Mammary epithelial cell (primary cell): ENCODE measurements around the gene DNM1L.
"Not testable (repeated sequence)": the region's sequence is repeated elsewhere in the genome, so short reads cannot be mapped to it uniquely, and the experiment has no call there.

ENCODE experiments used
- CTCF ChIP-seq, 2 donors: IDR thresholded peaks in 1 of 2; conservative IDR thresholded peaks in 1 of 2; 2 replicates each; pipeline ENCODE4 v1.5.1; 2011 to 2012; ENCODE audit warnings: inconsistent platforms in 2 of 2, low read length in 2 of 2, mild to moderate bottlenecking in 2 of 2, control low read depth in 1 of 2, low read depth in 1 of 2; ENCODE audit not compliant: insufficient read depth in 1 of 2; ENCODE audit errors: extremely low read depth in 1 of 2
- EZH2 ChIP-seq: IDR thresholded peaks from 2 replicates; pipeline ENCODE4 v1.6.1; 2012; ENCODE audit warnings: low read length, inconsistent platforms, borderline replicate concordance

GRCh38 chr12:32725308-32725707 is 46.2 kb downstream of the DNM1L start:
- TF ChIP-seq CTCF (conservative IDR thresholded peaks at IDR 0.05 in 1 of 2, IDR thresholded peaks at IDR 0.05 in 1 of 2; ENCODE audit: extremely low read depth in 1 of 2, insufficient read depth in 1 of 2, low read depth in 1 of 2, low read length in 2 of 2); EZH2: not testable (repeated sequence)
